Body of pancreas (tissue), 4 donors: ENCODE data around the gene CFAP52. TPM values are rescaled to one million over a fixed set of nuclear protein-coding genes. Genes with fewer than 3 reads are reported as not detected.
A peak's percentile ranks its signal among the peaks of the same experiment; 100 is the strongest.
"Not testable (repeated sequence)": the region's sequence is repeated elsewhere in the genome, so short reads cannot be mapped to it uniquely, and the experiment has no call there.

Experiments used
- ATAC-seq: fragments of 150-250 bp; one replicate; pipeline ENCODE4 v1.9.1; 2016
- DNase-seq, 4 donors: peaks; one replicate each; pipeline ENCODE4 v3.0.0-alpha.2; 2019
- H3K27ac ChIP-seq, 4 donors: fragments of 200-600 bp; sonication (generic); 1 replicate in 3 of 4; 2 replicates in 1 of 4; pipeline versions ENCODE4 v1.5.1 to v1.6.1; 2016 to 2019; ENCODE audit warnings: mild to moderate bottlenecking in 1 of 4, mixed read lengths in 1 of 4, moderate library complexity in 1 of 4
- H3K27me3 ChIP-seq, 2 donors: fragments of 200-600 bp; sonication (generic); one replicate each; pipeline ENCODE4 v1.6.0; 2016; ENCODE audit warnings: mild to moderate bottlenecking in 1 of 2
- H3K36me3 ChIP-seq, 2 donors: fragments of 200-600 bp; sonication (generic); replicated peaks in 1 of 2; 2 replicates each; pipeline ENCODE4 v1.5.1; 2016; ENCODE audit warnings: low read depth in 2 of 2; ENCODE audit not compliant: insufficient read depth in 1 of 2
- H3K4me1 ChIP-seq: fragments of 200-600 bp; sonication (generic); one replicate; pipeline ENCODE4 v1.6.0; 2016
- H3K4me3 ChIP-seq, 2 donors: fragments of 200-600 bp; sonication (generic); 1 replicate in 1 of 2; 2 replicates in 1 of 2; pipeline ENCODE4 v1.5.1; 2016 to 2019
- H3K9me3 ChIP-seq, 3 donors: fragments of 200-600 bp; sonication (generic); 1 replicate in 2 of 3; 2 replicates in 1 of 3; pipeline ENCODE4 v1.5.1; 2016
- CTCF ChIP-seq, 7 experiments: fragments of 450-650 bp in 4 of 7; fragments of 200-600 bp in 3 of 7; sonication (generic) in 3 of 7; IDR thresholded peaks; one replicate each; pipeline ENCODE4 v1.5.1; 2016 to 2019; ENCODE audit warnings: antibody characterized with exemption in 7 of 7
- POLR2A ChIP-seq, 3 donors: fragments of 450-650 bp; IDR thresholded peaks; one replicate each; pipeline ENCODE4 v1.6.1; 2016; ENCODE audit warnings: antibody characterized with exemption in 3 of 3, mild to moderate bottlenecking in 2 of 3
- WGBS, 2 donors: methylation state at CpG; one replicate each; pipeline ENCODE4 v1.1.5; 2017; 5-methylcytosine and 5-hydroxymethylcytosine counted together
- intact Hi-C: fragments of 100-400 bp; cut with DNase I; formaldehyde crosslinking; loops from one replicate; pipeline ENCODE4 v1.15.1; 2023
- total RNA-seq, 2 donors: library from RNA; depleted of rRNA; stranded (reverse); fragments of >200 nt; gene quantifications; one replicate each; pipeline ENCODE4 v1.1.0, GENCODE V29; 2016

Gene CFAP52
- total RNA-seq, 2 donors from 2014 or later, result not detected

DNA sequence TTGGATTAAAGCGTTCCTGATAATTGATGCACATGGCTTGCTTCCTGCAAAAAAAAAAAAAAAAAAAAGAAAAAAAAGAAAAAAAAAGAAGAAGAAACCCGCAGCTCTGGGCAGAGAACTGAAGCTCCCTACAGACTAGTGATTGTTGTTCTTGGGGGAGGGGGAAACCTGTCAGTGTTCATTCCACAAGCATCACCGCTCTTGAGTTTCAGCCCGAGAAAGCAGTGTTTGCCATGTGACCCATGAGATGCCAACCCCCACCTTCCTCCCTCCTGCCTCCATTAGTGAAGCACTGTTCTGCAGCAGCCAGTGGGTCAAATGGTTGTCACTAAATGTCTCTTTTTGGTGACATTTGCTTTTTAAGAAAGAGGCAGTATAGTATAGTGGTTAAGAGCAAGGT, 70.6 kb downstream of the CFAP52 start:
- DNase-seq, result peak in 2 of 4 donors; percentile 10 to 24
- TF ChIP-seq POLR2A (IDR thresholded peaks at IDR 0.05) (no peak), CTCF (IDR thresholded peaks at IDR 0.05) (no peak)
- H3K27me3 ChIP-seq, result no peaks in the 10 kb centered on the region
- intact Hi-C loops, result no loop called here
- H3K27ac ChIP-seq, result peak overlapping the region in 1 of 4 donors; percentile 90
- peaks cover 29% of the 10 kb centered on the region for H3K4me1 ChIP-seq
- 28 to 36% methylated on average over 4 of the region's 4 CpGs for whole genome bisulfite sequencing, 2 donors
- H3K4me3 ChIP-seq, result no peak overlapping the region
- no peak for ATAC-seq
- H3K9me3 ChIP-seq, result no peaks in the 10 kb centered on the region
- no peaks in the 10 kb centered on the region for H3K36me3 ChIP-seq

DNA sequence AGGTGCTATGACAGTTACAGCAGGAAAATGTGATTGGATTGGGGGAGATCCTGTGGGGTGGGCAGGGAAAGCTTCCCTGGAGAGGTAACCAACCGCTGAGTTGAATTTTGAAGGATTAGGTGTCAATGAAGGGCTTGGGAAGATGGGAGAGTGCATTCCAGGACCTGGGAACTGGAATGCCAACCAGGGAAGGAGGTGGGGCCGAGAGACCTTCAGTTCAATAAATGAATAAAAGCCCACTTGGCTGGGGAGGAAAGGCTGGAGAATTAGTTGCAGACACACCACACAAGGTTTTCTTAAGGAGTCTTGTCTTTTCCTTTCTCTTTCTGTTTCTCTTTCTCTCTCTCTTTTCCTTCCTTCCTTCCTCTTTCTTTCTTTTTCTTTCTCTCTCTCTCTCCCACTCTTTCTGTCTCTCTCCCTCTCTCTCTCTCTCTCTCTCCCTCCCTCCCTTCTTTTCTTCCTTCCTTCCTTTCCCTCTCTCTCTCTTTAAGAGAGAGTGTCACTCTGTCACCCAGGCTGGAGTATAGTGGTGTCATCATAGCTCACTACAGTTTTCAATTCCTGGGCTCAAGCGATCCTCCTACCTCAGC, 72.2 kb downstream of the CFAP52 start:
- Histone ChIP-seq H3K9me3 (no peaks in the 10 kb centered on the region), H3K4me3 (no peak overlapping the region), H3K4me1 (peaks cover 29% of the 10 kb centered on the region), H3K27ac (peak overlapping the region in 2 of 4 donors; percentile 33 to 49), H3K36me3 (no peaks in the 10 kb centered on the region), H3K27me3 (no peaks in the 10 kb centered on the region)
- DNase-seq, result no peak
- TF ChIP-seq CTCF (IDR thresholded peaks at IDR 0.05), result no peak
- TF ChIP-seq POLR2A (IDR thresholded peaks at IDR 0.05), result no peak
- 77 to 80% methylated on average over 3 of the region's 3 CpGs for WGBS, 2 donors
- ATAC-seq, result no peak
- intact Hi-C loops, result no loop called here

DNA sequence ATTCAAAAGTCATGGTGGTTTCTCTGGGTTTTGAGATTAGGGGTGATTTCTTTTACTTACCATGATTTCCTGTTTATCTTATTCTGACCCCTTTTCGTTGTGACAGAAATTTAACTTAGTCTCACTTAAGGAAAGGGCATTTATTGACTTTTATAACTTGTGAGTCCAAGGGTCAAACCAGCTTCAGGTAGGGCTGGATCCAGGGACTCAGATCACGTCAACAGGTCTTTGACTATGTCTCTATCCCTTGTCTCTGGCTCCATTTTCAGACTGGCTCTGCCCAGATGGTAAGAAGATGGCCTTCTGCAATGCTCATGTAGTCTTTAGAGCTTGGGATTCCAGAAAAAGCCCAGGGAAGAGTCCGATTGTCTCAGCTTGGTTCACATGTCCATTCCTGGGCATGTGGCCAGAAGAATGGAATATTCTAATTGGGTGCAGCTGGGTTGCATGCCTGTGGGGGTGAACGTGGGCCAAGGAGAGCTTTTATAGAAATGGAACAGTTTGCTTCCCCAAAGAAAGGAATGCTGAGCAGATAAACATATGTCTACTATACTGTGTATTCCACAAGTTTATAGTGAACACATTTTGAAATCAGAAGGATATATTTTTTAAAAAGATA, 82.3 kb downstream of the CFAP52 start:
- Histone ChIP-seq H3K4me3 (no peak overlapping the region), H3K27ac (no peak overlapping the region), H3K36me3 (no peaks in the 10 kb centered on the region), H3K27me3 (no peaks in the 10 kb centered on the region), H3K9me3 (no peaks in the 10 kb centered on the region), H3K4me1 (no peaks in the 10 kb centered on the region)
- intact Hi-C loops, result no loop called here
- DNase-seq, result no peak
- ATAC-seq, result no peak
- 72 to 87% methylated on average over 4 of the region's 4 CpGs for WGBS, 2 donors
- TF ChIP-seq POLR2A (IDR thresholded peaks at IDR 0.05), result no peak
- TF ChIP-seq CTCF (IDR thresholded peaks at IDR 0.05), result no peak

- intact Hi-C loops, result no loop called here
- no peaks in the 10 kb centered on the region for H3K4me1 ChIP-seq
- no peaks in the 10 kb centered on the region for H3K36me3 ChIP-seq
- H3K4me3 ChIP-seq, result no peak overlapping the region
- ATAC-seq (no peak), DNase-seq (no peak)
- TF ChIP-seq CTCF (IDR thresholded peaks at IDR 0.05), result no peak
- TF ChIP-seq POLR2A (IDR thresholded peaks at IDR 0.05), result no peak
- no peaks in the 10 kb centered on the region for H3K27me3 ChIP-seq
- no peaks in the 10 kb centered on the region for H3K9me3 ChIP-seq
- H3K27ac ChIP-seq, result no peak overlapping the region
- WGBS, 2 donors, result 96 to 99% methylated on average over 2 of the region's 2 CpGs
Observed at GRCh38 chr17:9661027-9661426, 84.6 kb downstream of the CFAP52 start.

- H3K9me3 ChIP-seq, DNase-seq, H3K27me3 ChIP-seq, ATAC-seq, H3K4me1 ChIP-seq, H3K27ac ChIP-seq, H3K36me3 ChIP-seq, intact Hi-C loops, H3K4me3 ChIP-seq: not testable (repeated sequence)
- 95 to 96% methylated on average over 11 of the region's 11 CpGs for WGBS, 2 donors
Observed at GRCh38 chr17:9663511-9663910, 87.1 kb downstream of the CFAP52 start.
